ENCODE results near the gene SHF.

The SHF gene

GRCh38 chr15:45134682-45135604, 52.8 kb downstream of the SHF start:
- intact Hi-C loops (cut with DNase I), result no loop called here
- DNase-seq, result peak in 3 of 10 donors; percentile 58 to 90 (median 71)

GRCh38 chr15:45134046-45134445, 53.7 kb downstream of the SHF start:
- DNase-seq, result peak in 2 of 10 donors; percentile 58 to 63
- intact Hi-C loops (cut with DNase I), result no loop called here

- intact Hi-C loops (cut with DNase I), result no loop called here
- peak in 1 of 10 donors; percentile 58 for DNase-seq
Measured at GRCh38 chr15:45133561-45133920, 54.2 kb downstream of the SHF start.

- peak in 1 of 10 donors; percentile 37 for DNase-seq
- intact Hi-C loops (cut with DNase I), result no loop called here
Measured at GRCh38 chr15:45132844-45133560, 54.8 kb downstream of the SHF start.

GRCh38 chr15:45131510-45131909, 56.3 kb downstream of the SHF start:
- DNase-seq, result peak in 1 of 10 donors; percentile 32
- intact Hi-C loops (cut with DNase I), result no loop called here

GRCh38 chr15:45130291-45131000, 57.3 kb downstream of the SHF start:
- intact Hi-C loops (cut with DNase I), result no loop called here
- DNase-seq, result peak in 1 of 10 donors; percentile 68

- DNase-seq, result peak in 2 of 10 donors; percentile 60 to 84
- intact Hi-C loops (cut with DNase I), result no loop called here
Measured at GRCh38 chr15:45129651-45130129, 58.1 kb downstream of the SHF start, which contains the start of the genes DUOX1 and DUOXA1. TSS of gene DUOX1 (plus strand) at chr15:45129994. CDS start at chr15:45131967, 1,973 bp downstream. TSS of gene DUOXA1 (minus strand) at chr15:45129879. CDS start at chr15:45123014, 6,865 bp downstream.

- intact Hi-C loops (cut with DNase I), result no loop called here
- DNase-seq, result peak in 2 of 10 donors; percentile 63 to 67
Measured at GRCh38 chr15:45128971-45129639, 58.7 kb downstream of the SHF start.

GRCh38 chr15:45126535-45127158, 61.1 kb downstream of the SHF start:
- intact Hi-C loops (cut with DNase I), result no loop called here
- DNase-seq, result peak in 1 of 10 donors; percentile 29

- intact Hi-C loops (cut with DNase I), result no loop called here
- DNase-seq, result no peak
Measured at GRCh38 chr15:45123397-45123796, 64.4 kb downstream of the SHF start.

GRCh38 chr15:45122719-45123118, 65.0 kb downstream of the SHF start:
- intact Hi-C loops (cut with DNase I), result no loop called here
- peak in 1 of 10 donors; percentile 59 for DNase-seq

- DNase-seq, result peak in 2 of 10 donors; percentile 6 to 25
- intact Hi-C loops (cut with DNase I), result no loop called here
Measured at GRCh38 chr15:45121706-45122417, 65.9 kb downstream of the SHF start.

- peak in 1 of 10 donors; percentile 36 for DNase-seq
Measured at GRCh38 chr15:45121020-45121419, 66.7 kb downstream of the SHF start.

GRCh38 chr15:45120081-45120972, 67.4 kb downstream of the SHF start:
- peak in 1 of 10 donors; percentile 55 for DNase-seq
- intact Hi-C loops (cut with DNase I), result no loop called here

More at GRCh38 chr15:45121020-45121419, 66.7 kb downstream of the SHF start:
- intact Hi-C loops (cut with DNase I), result no loop called here

GRCh38 chr15:45118996-45119395, 68.8 kb downstream of the SHF start:
- intact Hi-C loops (cut with DNase I), result no loop called here
- DNase-seq, result peak in 1 of 10 donors; percentile 49

GRCh38 chr15:45118131-45118588, 69.6 kb downstream of the SHF start:
- intact Hi-C loops (cut with DNase I), result no loop called here
- peak; percentile 74 to 98 (median 90) for DNase-seq

GRCh38 chr15:45117308-45118130, 70.2 kb downstream of the SHF start:
- peak in 1 of 10 donors; percentile 78 for DNase-seq
- intact Hi-C loops (cut with DNase I), result no loop called here

All from posterior cingulate gyrus (tissue), 11 donors.